MCF 10A (cell line): ENCODE measurements around the gene P2RX7. TPM values are rescaled to one million over a fixed set of nuclear protein-coding genes. Genes with fewer than 3 reads are reported as not detected.

ENCODE experiments used
- BruUV-seq: library from RNA; stranded (reverse); fragments of 400-500 nt; replicated peaks from 2 replicates; lab custom pipeline; 2021; lab: Mats Ljungman, UMichigan
- CTCF ChIA-PET: fragments of 300-600 bp; sonication (Branson Sonifier 250); formaldehyde crosslinking; extraction: SDS; loops from one replicate; lab custom pipeline; 2021; ENCODE audit warnings: antibody characterized with exemption, inconsistent platforms; lab: Yijun Ruan, JAX
- POLR2A ChIA-PET: fragments of 300-600, 350-650 bp; sonication (Branson Sonifier 250); formaldehyde crosslinking; extraction: SDS; loops from one replicate; lab custom pipeline; 2020; ENCODE audit warnings: antibody characterized with exemption, inconsistent platforms; lab: Yijun Ruan, JAX
- DNase-seq: peaks from one replicate; pipeline ENCODE4 v3.0.0-alpha.2; 2018; ENCODE audit not compliant: unreplicated experiment
- H3K27ac Mint-ChIP-seq: one replicate; pipeline ENCODE4 v1.8.0; 2022; ENCODE audit warnings: mild to moderate bottlenecking, low read depth, mixed read lengths; ENCODE audit not compliant: unreplicated experiment
- H3K27me3 Mint-ChIP-seq: one replicate; pipeline ENCODE4 v1.8.0; 2022; ENCODE audit warnings: mixed read lengths; ENCODE audit not compliant: insufficient read depth, unreplicated experiment
- H3K36me3 Mint-ChIP-seq: one replicate; pipeline ENCODE4 v1.8.0; 2022; ENCODE audit warnings: mild to moderate bottlenecking, moderate library complexity, mixed read lengths; ENCODE audit not compliant: insufficient read depth, unreplicated experiment
- H3K4me1 Mint-ChIP-seq: one replicate; pipeline ENCODE4 v1.8.0; 2022; ENCODE audit warnings: mixed read lengths; ENCODE audit not compliant: insufficient read depth, unreplicated experiment
- H3K4me3 Mint-ChIP-seq: one replicate; pipeline ENCODE4 v1.8.0; 2022; ENCODE audit warnings: mild to moderate bottlenecking, moderate library complexity, mixed read lengths; ENCODE audit not compliant: unreplicated experiment
- H3K9me3 Mint-ChIP-seq: one replicate; pipeline ENCODE4 v1.8.0; 2022; ENCODE audit warnings: mixed read lengths; ENCODE audit not compliant: unreplicated experiment
- intact Hi-C: fragments of 100-400 bp; cut with micrococcal nuclease; formaldehyde crosslinking; loops from 2 replicates; pipeline ENCODE4 v1.14.1; 2022
- total RNA-seq: library from RNA; stranded (reverse); gene quantifications from 2 replicates; pipeline ENCODE4 v1.2.3, GENCODE V29; 2022
- TF ChIP-seq, protein P1 (sequence below): fragments of 200-600 bp; IDR thresholded peaks from one replicate; pipeline ENCODE4 v1.8.0; 2022; ENCODE audit warnings: antibody characterized with exemption, mild to moderate bottlenecking; ENCODE audit not compliant: unreplicated experiment

Gene P2RX7
- total RNA-seq, 1 experiment from 2014 or later, result 0.68 TPM

DNA sequence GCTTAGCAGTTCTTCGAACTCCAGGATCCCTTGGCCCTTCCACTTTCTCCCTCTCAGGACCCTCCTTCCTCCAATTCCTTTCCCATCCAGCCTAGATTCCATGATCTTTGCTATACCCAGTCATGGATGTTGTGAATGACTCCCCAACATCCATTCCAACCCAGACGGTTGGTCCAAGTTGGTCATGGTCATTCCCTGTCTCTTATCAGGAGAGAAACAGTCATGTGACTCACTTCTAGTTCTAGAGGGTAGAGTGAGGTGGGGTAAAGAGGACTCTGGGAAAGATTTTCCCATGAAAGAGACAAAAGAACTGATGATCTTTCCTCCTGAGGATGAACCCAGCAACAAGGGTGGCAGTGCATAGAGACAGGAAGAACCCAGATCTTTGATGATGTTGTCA is 9.2 kb upstream of the P2RX7 start:
- H3K4me1 Mint-ChIP-seq, result peaks cover 16% of the 10 kb centered on the region
- DNase-seq, result no peak
- no peaks in the 10 kb centered on the region for H3K9me3 Mint-ChIP-seq
- peaks cover 7% of the 10 kb centered on the region for H3K36me3 Mint-ChIP-seq
- H3K27me3 Mint-ChIP-seq, result peaks cover 24% of the 10 kb centered on the region
- CTCF ChIA-PET, result interaction anchor here (1.0 to 1.6 kb wide), 2 partner anchors 11 to 13 kb away, joined by 4 to 5 read pairs; no protein-coding TSS in a partner anchor
- no peak overlapping the region for H3K4me3 Mint-ChIP-seq
- BruUV-seq, result no TSS peak
- H3K27ac Mint-ChIP-seq, result peak overlapping the region; percentile 92
- intact Hi-C loops, result loop anchor here (5.0 kb wide), 1 partner anchor 89 kb away; the partner anchor contains the start of gene P2RX4
- TF ChIP-seq, protein P1, sequence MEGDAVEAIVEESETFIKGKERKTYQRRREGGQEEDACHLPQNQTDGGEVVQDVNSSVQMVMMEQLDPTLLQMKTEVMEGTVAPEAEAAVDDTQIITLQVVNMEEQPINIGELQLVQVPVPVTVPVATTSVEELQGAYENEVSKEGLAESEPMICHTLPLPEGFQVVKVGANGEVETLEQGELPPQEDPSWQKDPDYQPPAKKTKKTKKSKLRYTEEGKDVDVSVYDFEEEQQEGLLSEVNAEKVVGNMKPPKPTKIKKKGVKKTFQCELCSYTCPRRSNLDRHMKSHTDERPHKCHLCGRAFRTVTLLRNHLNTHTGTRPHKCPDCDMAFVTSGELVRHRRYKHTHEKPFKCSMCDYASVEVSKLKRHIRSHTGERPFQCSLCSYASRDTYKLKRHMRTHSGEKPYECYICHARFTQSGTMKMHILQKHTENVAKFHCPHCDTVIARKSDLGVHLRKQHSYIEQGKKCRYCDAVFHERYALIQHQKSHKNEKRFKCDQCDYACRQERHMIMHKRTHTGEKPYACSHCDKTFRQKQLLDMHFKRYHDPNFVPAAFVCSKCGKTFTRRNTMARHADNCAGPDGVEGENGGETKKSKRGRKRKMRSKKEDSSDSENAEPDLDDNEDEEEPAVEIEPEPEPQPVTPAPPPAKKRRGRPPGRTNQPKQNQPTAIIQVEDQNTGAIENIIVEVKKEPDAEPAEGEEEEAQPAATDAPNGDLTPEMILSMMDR, result no peak
- POLR2A ChIA-PET, result interaction anchor here (1.2 to 1.6 kb wide), 2 partner anchors 9 to 542 kb away, joined by 5 to 9 read pairs; partner anchors contain the start of genes P2RX7 and POP5

DNA sequence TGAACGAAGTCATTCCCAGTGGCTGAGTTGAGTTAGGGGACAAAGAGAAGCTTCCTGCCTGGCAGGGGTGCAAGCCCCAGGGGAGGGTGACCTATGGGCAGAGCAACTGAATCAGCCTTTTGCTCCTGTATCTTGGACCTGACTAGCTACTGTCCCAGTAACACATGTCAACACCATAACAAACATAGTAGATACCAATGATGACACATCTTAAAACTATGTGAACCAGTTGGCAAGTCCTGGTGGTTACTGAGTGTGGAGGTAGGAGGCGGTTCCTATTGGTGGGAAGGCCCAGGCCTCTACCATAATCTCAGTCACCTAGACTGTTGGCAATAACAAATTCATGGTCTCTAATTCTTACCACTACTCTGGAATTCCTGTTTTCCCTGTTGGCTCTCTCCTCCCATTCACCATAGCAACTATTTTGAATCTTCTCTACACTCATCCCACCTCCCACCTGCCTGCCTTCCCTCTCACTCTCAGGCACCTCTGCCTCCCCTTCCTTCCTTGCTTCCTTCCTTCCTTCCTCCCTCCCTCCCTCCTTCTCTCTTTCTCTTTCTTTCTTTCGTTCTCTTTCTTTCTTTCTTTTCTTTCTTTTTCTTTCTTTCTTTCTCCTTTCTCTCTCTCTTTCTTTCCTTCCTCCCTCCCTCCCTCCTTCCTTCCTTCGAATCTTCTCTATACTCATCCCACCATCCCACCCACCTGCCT is 8.1 kb upstream of the P2RX7 start:
- peak; percentile 90 for DNase-seq
- H3K27me3 Mint-ChIP-seq, result peaks cover 22% of the 10 kb centered on the region
- peaks cover 7% of the 10 kb centered on the region for H3K36me3 Mint-ChIP-seq
- no TSS peak for BruUV-seq
- CTCF ChIA-PET, result interaction anchor here (0.6 to 1.6 kb wide), 4 partner anchors 14 to 475 kb away, joined by 3 to 5 read pairs (median 3); no protein-coding TSS in a partner anchor
- intact Hi-C loops, result loop anchor here (5.0 kb wide), 1 partner anchor 88 kb away; the partner anchor contains the start of gene P2RX4
- TF ChIP-seq, protein P1, result no peak
- POLR2A ChIA-PET, result interaction anchor here (1.2 to 1.6 kb wide), 2 partner anchors 8 to 543 kb away, joined by 5 to 9 read pairs; partner anchors contain the start of genes P2RX7 and POP5
- H3K9me3 Mint-ChIP-seq, result peaks cover 3% of the 10 kb centered on the region
- no peak overlapping the region for H3K4me3 Mint-ChIP-seq
- peak overlapping the region; percentile 92 for H3K27ac Mint-ChIP-seq
- H3K4me1 Mint-ChIP-seq, result peaks cover 24% of the 10 kb centered on the region

DNA sequence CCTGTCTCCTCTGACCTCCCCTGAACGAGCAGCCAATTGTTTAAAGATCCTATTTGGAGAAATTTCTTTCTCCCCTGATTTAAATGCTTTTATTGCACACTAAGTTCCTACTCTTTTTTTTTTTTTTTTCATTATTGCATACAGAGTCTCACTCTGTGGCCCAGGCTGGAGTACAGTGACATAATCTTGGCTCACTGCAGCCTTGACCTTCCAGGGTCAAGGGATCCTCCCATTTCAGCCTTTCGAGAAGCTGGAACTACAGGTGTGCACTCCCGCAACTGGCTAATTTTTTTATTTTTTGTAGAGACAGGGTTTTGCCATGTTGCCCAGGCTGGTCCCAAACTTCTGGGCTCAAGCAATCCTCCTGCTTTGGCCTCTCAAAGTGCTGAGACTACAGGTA is 5.2 kb upstream of the P2RX7 start:
- H3K4me3 Mint-ChIP-seq, result no peak overlapping the region
- CTCF ChIA-PET, result interaction anchor here (0.7 kb wide), 1 partner anchor 13 kb away, joined by 3 read pairs; no protein-coding TSS in a partner anchor
- BruUV-seq, result no TSS peak

More for the DNA sequence above, 5.2 kb upstream of the P2RX7 start:
- Mint-ChIP-seq H3K9me3 (peaks cover 7% of the 10 kb centered on the region), H3K27ac (no peak overlapping the region), H3K4me1 (peaks cover 28% of the 10 kb centered on the region), H3K27me3 (peaks cover 15% of the 10 kb centered on the region), H3K36me3 (peaks cover 7% of the 10 kb centered on the region)
- no peak for DNase-seq
- intact Hi-C loops, result no loop called here
- POLR2A ChIA-PET, result no interaction called here
- TF ChIP-seq, protein P1, result no peak
